Spleen (tissue), 11 donors: ENCODE measurements around the gene DNAJC3. TPM values are rescaled to one million over a fixed set of nuclear protein-coding genes. Genes with fewer than 3 reads are reported as not detected.
A peak's percentile ranks its signal among the peaks of the same experiment; 100 is the strongest.

Experiments
- DNase-seq: peaks from one replicate; pipeline ENCODE4 v3.0.0-alpha.2; 2020
- H3K27ac ChIP-seq, 8 donors: fragments of 200-600 bp; sonication (generic) in 7 of 8; 1 replicate in 4 of 8; 2 replicates in 4 of 8; pipeline versions ENCODE4 v1.5.0 to v1.8.0; 2016 to 2021; ENCODE audit warnings: inconsistent platforms in 4 of 8, mild to moderate bottlenecking in 4 of 8, moderate library complexity in 1 of 8
- H3K27me3 ChIP-seq, 7 donors: fragments of 200-600 bp; sonication (generic) in 6 of 7; replicated peaks in 1 of 7; 1 replicate in 4 of 7; 2 replicates in 3 of 7; pipeline versions ENCODE4 v1.5.0 to v1.8.0; 2016 to 2021; ENCODE audit warnings: inconsistent platforms in 3 of 7, mild to moderate bottlenecking in 1 of 7
- H3K36me3 ChIP-seq, 6 donors: fragments of 200-600 bp; sonication (generic) in 5 of 6; 1 replicate in 4 of 6; 2 replicates in 2 of 6; pipeline versions ENCODE4 v1.5.0 to v1.8.0; 2016 to 2021; ENCODE audit warnings: inconsistent platforms in 2 of 6
- H3K4me1 ChIP-seq, 6 donors: fragments of 200-600 bp; sonication (generic) in 5 of 6; 1 replicate in 3 of 6; 2 replicates in 3 of 6; pipeline versions ENCODE4 v1.5.0 to v1.8.0; 2016 to 2021; ENCODE audit warnings: inconsistent platforms in 3 of 6
- H3K4me3 ChIP-seq, 8 donors: fragments of 200-600 bp; sonication (generic) in 7 of 8; 1 replicate in 4 of 8; 2 replicates in 4 of 8; pipeline versions ENCODE4 v1.5.0 to v1.8.0; 2016 to 2021; ENCODE audit warnings: inconsistent platforms in 4 of 8, mild to moderate bottlenecking in 4 of 8, moderate library complexity in 2 of 8
- H3K9me3 ChIP-seq, 8 donors: fragments of 200-600 bp; sonication (generic) in 7 of 8; 1 replicate in 4 of 8; 2 replicates in 4 of 8; pipeline versions ENCODE4 v1.5.0 to v1.8.0; 2016 to 2021; ENCODE audit warnings: inconsistent platforms in 4 of 8
- CTCF ChIP-seq, 11 experiments: fragments of 200-600 bp in 7 of 11; fragments of 450-650 bp in 4 of 11; sonication (generic) in 4 of 11; IDR thresholded peaks in 8 of 11; conservative IDR thresholded peaks in 3 of 11; 1 replicate in 7 of 11; 2 replicates in 4 of 11; pipeline versions ENCODE4 v1.4.0 to v1.8.0; 2016 to 2021; ENCODE audit warnings: antibody characterized with exemption in 11 of 11, inconsistent platforms in 4 of 11, mild to moderate bottlenecking in 1 of 11
- POLR2A ChIP-seq, 3 donors: fragments of 450-650 bp; IDR thresholded peaks; one replicate each; pipeline ENCODE4 v1.5.1; 2017; ENCODE audit warnings: antibody characterized with exemption in 3 of 3, mild to moderate bottlenecking in 1 of 3
- POLR2AphosphoS5 ChIP-seq, 3 donors: sonication (generic); formaldehyde crosslinking; IDR thresholded peaks; one replicate each; pipeline ENCODE4 v1.5.1; 2017; ENCODE audit warnings: antibody characterized with exemption in 3 of 3
- WGBS, 5 donors: extraction: QIAGEN DNeasy Blood & Tissue Kit in 3 of 5; methylation state at CpG; one replicate each; pipeline versions ENCODE4 v1.1.5 to v1.1.7; 2013 to 2018; 5-methylcytosine and 5-hydroxymethylcytosine counted together
- intact Hi-C: fragments of 100-400 bp; cut with DNase I; formaldehyde crosslinking; loops from one replicate; pipeline ENCODE4 v1.15.0; 2023; ENCODE audit warnings: low total_unique reads
- polyA plus RNA-seq, 3 donors: library from polyadenylated mRNA; stranded (reverse); fragments of 200-250 nt; gene quantifications; one replicate each; pipeline ENCODE4 v1.2.1, GENCODE V29; 2013
- total RNA-seq, 7 donors: library from RNA; depleted of rRNA in 3 of 7; stranded (reverse); fragments of >200 nt in 3 of 7; fragmentation: NEBNext Ultra II Directional in 4 of 7; extraction: Animal tissue kit (Norgen Biotek cat#: 25700) in 4 of 7; gene quantifications; one replicate each; pipeline versions ENCODE4 v1.1.0 to v1.2.1, GENCODE V29; 2016 to 2021
- donor health status: healthy with polysubstance abuse.
- donor health status: DM: no; HTN: no; CAD: no; lungs with moderate emphysema.
- donor health status: DM: no; HTN: no; CAD: no.
- donor health status: Bipolar disorder and iron deficiency.
- donor health status: healthy.
- donor health status: DM: no; HTN: no; CAD: no.
- donor health status: DM: yes; HTN: yes; CAD: no.

Gene DNAJC3
- total and polyA plus RNA-seq, 10 donors: 5.0 to 56.8 (median 45.0) TPM

- no peak for TF ChIP-seq CTCF (IDR thresholded peaks at IDR 0.05 in 8 of 11, conservative IDR thresholded peaks at IDR 0.05 in 3 of 11)
- TF ChIP-seq POLR2A (IDR thresholded peaks at IDR 0.05): no peak
- TF ChIP-seq POLR2AphosphoS5 (IDR thresholded peaks at IDR 0.05): no peak
- Histone ChIP-seq H3K27me3 (no peaks in the 10 kb centered on the region), H3K27ac (no peak overlapping the region), H3K36me3 (no peaks in the 10 kb centered on the region), H3K4me3 (no peak overlapping the region), H3K4me1 (peaks cover 0 to 8% (median 5%) of the 10 kb centered on the region in 6 donors), H3K9me3 (peaks cover 0 to 29% (median 20%) of the 10 kb centered on the region in 8 donors)
- intact Hi-C loops: loop anchor here (2.0 to 10.0 kb wide), 3 partner anchors 209 to 336 kb away; no protein-coding TSS in a partner anchor
- DNase-seq: no peak
- WGBS, 5 donors: 16 to 33% (median 19%) methylated on average over 1 of the region's 1 CpG
Measured at GRCh38 chr13:95833719-95834118, 156.8 kb downstream of the DNAJC3 start.

- Histone ChIP-seq H3K36me3 (no peaks in the 10 kb centered on the region), H3K4me1 (peaks cover 0 to 8% (median 5%) of the 10 kb centered on the region in 6 donors), H3K4me3 (no peak overlapping the region), H3K27ac (no peak overlapping the region), H3K27me3 (no peaks in the 10 kb centered on the region), H3K9me3 (peaks cover 0 to 24% (median 21%) of the 10 kb centered on the region in 8 donors)
- intact Hi-C loops: loop anchor here (5.0 to 10.0 kb wide), 2 partner anchors 299 to 337 kb away; no protein-coding TSS in a partner anchor
- TF ChIP-seq CTCF (IDR thresholded peaks at IDR 0.05 in 8 of 11, conservative IDR thresholded peaks at IDR 0.05 in 3 of 11) (peak; percentile 83 to 91 (median 88)), POLR2A (IDR thresholded peaks at IDR 0.05) (no peak)
- DNase-seq: peak; percentile 84
- WGBS, 5 donors: 18 to 27% (median 21%) methylated on average over 3 of the region's 3 CpGs
Measured at GRCh38 chr13:95834134-95834765, 157.3 kb downstream of the DNAJC3 start.

- peaks cover 0 to 31% (median 15%) of the 10 kb centered on the region in 8 donors for H3K9me3 ChIP-seq
- peaks cover 0 to 6% (median 0%) of the 10 kb centered on the region in 6 donors for H3K36me3 ChIP-seq
- H3K27ac ChIP-seq: no peak overlapping the region
- H3K4me3 ChIP-seq: no peak overlapping the region
- TF ChIP-seq POLR2AphosphoS5 (IDR thresholded peaks at IDR 0.05): no peak
- no peak for TF ChIP-seq CTCF (IDR thresholded peaks at IDR 0.05 in 8 of 11, conservative IDR thresholded peaks at IDR 0.05 in 3 of 11)
- no peak for TF ChIP-seq POLR2A (IDR thresholded peaks at IDR 0.05)
- no peak for DNase-seq
- intact Hi-C loops: no loop called here
- H3K27me3 ChIP-seq: no peaks in the 10 kb centered on the region
- H3K4me1 ChIP-seq: no peaks in the 10 kb centered on the region
Measured at GRCh38 chr13:95841894-95842293, 165.0 kb downstream of the DNAJC3 start.

GRCh38 chr13:95842898-95843297 lies 166.0 kb downstream of the DNAJC3 start:
- no peak for DNase-seq
- intact Hi-C loops: no loop called here
- no peak for TF ChIP-seq POLR2A (IDR thresholded peaks at IDR 0.05)
- TF ChIP-seq POLR2AphosphoS5 (IDR thresholded peaks at IDR 0.05): no peak
- TF ChIP-seq CTCF (IDR thresholded peaks at IDR 0.05 in 8 of 11, conservative IDR thresholded peaks at IDR 0.05 in 3 of 11): no peak
- Histone ChIP-seq H3K27ac (no peak overlapping the region), H3K9me3 (peaks cover 0 to 26% (median 10%) of the 10 kb centered on the region in 8 donors), H3K36me3 (peaks cover 0 to 6% (median 0%) of the 10 kb centered on the region in 6 donors), H3K4me3 (no peak overlapping the region), H3K27me3 (no peaks in the 10 kb centered on the region), H3K4me1 (no peaks in the 10 kb centered on the region)
- 91 to 94% (median 93%) methylated on average over 2 of the region's 2 CpGs for WGBS, 5 donors
